Endothelial cell of umbilical vein (primary cell): ENCODE data around the gene MCEMP1. TPM values are rescaled to one million over a fixed set of nuclear protein-coding genes. Genes with fewer than 3 reads are reported as not detected.

Source experiments
- BruUV-seq: library from RNA; stranded (reverse); fragments of 400-500 nt; replicated peaks from 2 replicates; lab custom pipeline; 2021; lab: Mats Ljungman, UMichigan
- CTCF ChIA-PET: fragments of 300-600, 350-600 bp; sonication (Branson Sonifier 250); formaldehyde crosslinking; loops from one replicate; lab custom pipeline; 2021; ENCODE audit warnings: antibody characterized with exemption, inconsistent platforms; lab: Charles Lee
- POLR2A ChIA-PET: fragments of 300-600, 350-600 bp; sonication (Branson Sonifier 250); formaldehyde crosslinking; loops from one replicate; lab custom pipeline; 2021; ENCODE audit warnings: antibody characterized with exemption, inconsistent platforms; lab: Charles Lee
- DNase-seq: peaks from one replicate; pipeline ENCODE4 v3.0.0-alpha.2; 2011; ENCODE audit warnings: low read depth, low spot score
- FAIRE-seq: peaks from 2 replicates; lab custom pipeline; 2011; peaks lifted over from hg19 to GRCh38; lab: Jason Lieb, UNC
- H2AFZ ChIP-seq: 2 replicates; pipeline ENCODE4 v1.6.0; 2012; ENCODE audit warnings: low read depth, low read length, control low read depth, inconsistent platforms
- H3K27ac ChIP-seq: 2 replicates; pipeline ENCODE4 v1.5.1; 2011; ENCODE audit warnings: low read depth, mild to moderate bottlenecking, control low read depth, low read length, moderate library complexity; ENCODE audit not compliant: insufficient read depth
- H3K27me3 ChIP-seq, 2 experiments: 2 replicates each; pipeline versions ENCODE4 v1.6.0 to v1.6.1; 2011; ENCODE audit warnings: low read length in 2 of 2, mixed read lengths in 1 of 2; ENCODE audit not compliant: control insufficient read depth in 2 of 2, insufficient read depth in 2 of 2
- H3K36me3 ChIP-seq, 2 experiments: 2 replicates in 1 of 2; 3 replicates in 1 of 2; pipeline ENCODE4 v1.5.1; 2011; ENCODE audit warnings: low read length in 2 of 2, mild to moderate bottlenecking in 1 of 2, moderate library complexity in 1 of 2; ENCODE audit not compliant: control insufficient read depth in 2 of 2, insufficient read depth in 2 of 2; ENCODE audit errors: extremely low read depth in 1 of 2
- H3K4me1 ChIP-seq: 3 replicates; pipeline ENCODE4 v1.5.1; 2011; ENCODE audit warnings: mild to moderate bottlenecking, low read length; ENCODE audit not compliant: control insufficient read depth, insufficient read depth; ENCODE audit errors: extremely low read depth
- H3K4me2 ChIP-seq: 2 replicates; pipeline ENCODE4 v1.6.1; 2011; ENCODE audit warnings: low read length, control low read depth, mixed read lengths; ENCODE audit not compliant: insufficient read depth
- H3K4me3 ChIP-seq, 3 experiments: fragments of 200-600 bp in 1 of 3; sonication (generic), shearing (Covaris generic) in 1 of 3; replicated peaks in 1 of 3; 2 replicates each; pipeline ENCODE4 v1.5.1; 2011 to 2016; ENCODE audit warnings: control low read depth in 3 of 3, low read length in 3 of 3, mild to moderate bottlenecking in 2 of 3, inconsistent platforms in 1 of 3, low read depth in 1 of 3, moderate library complexity in 1 of 3; ENCODE audit not compliant: insufficient read depth in 1 of 3
- H3K79me2 ChIP-seq: 2 replicates; pipeline ENCODE4 v1.6.0; 2012; ENCODE audit warnings: low read length, inconsistent platforms; ENCODE audit not compliant: control insufficient read depth, insufficient read depth
- H3K9ac ChIP-seq: replicated peaks from 2 replicates; pipeline ENCODE3; 2011; ENCODE audit warnings: low read length, control low read depth; ENCODE audit not compliant: insufficient read depth; ENCODE audit errors: extremely low read depth
- H3K9me1 ChIP-seq: replicated peaks from 3 replicates; pipeline ENCODE4 v1.6.0; 2011; ENCODE audit warnings: mild to moderate bottlenecking, low read length; ENCODE audit not compliant: control insufficient read depth, insufficient read depth; ENCODE audit errors: extremely low read depth
- H3K9me3 ChIP-seq: replicated peaks from 2 replicates; pipeline ENCODE4 v1.5.1; 2012; ENCODE audit warnings: low read length, inconsistent platforms; ENCODE audit not compliant: control insufficient read depth, insufficient read depth
- H4K20me1 ChIP-seq: replicated peaks from 2 replicates; pipeline ENCODE3; 2011; ENCODE audit warnings: mild to moderate bottlenecking, low read length; ENCODE audit not compliant: control insufficient read depth, insufficient read depth; ENCODE audit errors: extremely low read depth
- CTCF ChIP-seq, 2 donors: IDR thresholded peaks; 1 replicate in 1 of 2; 2 replicates in 1 of 2; pipeline ENCODE4 v1.5.1; 2011; ENCODE audit warnings: low read length in 2 of 2, mild to moderate bottlenecking in 2 of 2, moderate library complexity in 2 of 2, control low read depth in 1 of 2, inconsistent platforms in 1 of 2, low read depth in 1 of 2; ENCODE audit not compliant: insufficient read depth in 1 of 2; ENCODE audit errors: extremely low read depth in 1 of 2
- EZH2 ChIP-seq: IDR thresholded peaks from 2 replicates; pipeline ENCODE4 v1.6.1; 2012; ENCODE audit warnings: borderline replicate concordance, low read depth, mild to moderate bottlenecking, moderate library complexity, low read length, inconsistent platforms; ENCODE audit not compliant: severe bottlenecking
- FOS ChIP-seq: IDR thresholded peaks from 2 replicates; pipeline ENCODE4 v1.6.1; 2011; ENCODE audit warnings: mild to moderate bottlenecking, low read length, moderate library complexity, borderline replicate concordance; ENCODE audit not compliant: insufficient read depth
- GATA2 ChIP-seq: IDR thresholded peaks from 2 replicates; pipeline ENCODE4 v1.7.0; 2011; ENCODE audit warnings: low read depth, mild to moderate bottlenecking, moderate library complexity, mixed read lengths, low read length; ENCODE audit not compliant: insufficient read length, insufficient read depth
- MAX ChIP-seq: IDR thresholded peaks from 2 replicates; pipeline ENCODE4 v1.6.1; 2011; ENCODE audit not compliant: insufficient read depth, insufficient read length
- MYC ChIP-seq: IDR thresholded peaks from one replicate; pipeline ENCODE4 v1.6.1; 2011; ENCODE audit warnings: mild to moderate bottlenecking, low read depth, low read length
- POLR2A ChIP-seq: IDR thresholded peaks from 2 replicates; pipeline ENCODE4 v1.6.1; 2012; ENCODE audit warnings: low read depth, mild to moderate bottlenecking, control low read depth, low read length
- POLR2AphosphoS5 ChIP-seq: IDR thresholded peaks from 2 replicates; pipeline ENCODE4 v1.6.1; 2012; ENCODE audit warnings: low read depth, mild to moderate bottlenecking, control low read depth, low read length, moderate library complexity; ENCODE audit not compliant: insufficient read depth
- dilution Hi-C: fragments of 300-500 bp; cut with MboI; formaldehyde crosslinking; loops from one replicate; pipeline ENCODE4 v1.15.0; 2019; ENCODE audit warnings: low sequenced_read_pairs; ENCODE audit not compliant: extremely low pct_ligation_motif_present
- intact Hi-C: fragments of 100-400 bp; cut with micrococcal nuclease; formaldehyde crosslinking; loops from one replicate; pipeline ENCODE4 v1.10.0; 2022
- polyA plus RNA-seq, 4 experiments: library from polyadenylated mRNA; depleted of rRNA in 3 of 4; stranded (reverse) in 3 of 4; unstranded in 1 of 4; fragments of >200 nt; gene quantifications; 2 replicates each; pipeline versions ENCODE4 v1.2.1 to v1.2.3, GENCODE V29; 2011 to 2012; ENCODE audit warnings: missing spikeins in 1 of 4
- total RNA-seq: library from RNA; stranded (reverse); gene quantifications from 2 replicates; pipeline ENCODE4 v1.2.3, GENCODE V29; 2021

The MCEMP1 gene
- total and polyA plus RNA-seq, 2 donors (not counting 3 experiments of a cell fraction or from before 2014, with no cell fraction given) = not detected

GRCh38 chr19:7652061-7652641 lies 24.7 kb upstream of the MCEMP1 start:
- POLR2A ChIA-PET = no interaction called here
- CTCF ChIA-PET = interaction anchor here (0.7 to 5.1 kb wide), 10 partner anchors 9 to 298 kb away, joined by 3 to 49 read pairs (median 7); partner anchors contain the start of gene TRAPPC5
- peak; percentile 79 for DNase-seq

More at GRCh38 chr19:7652061-7652641, 24.7 kb upstream of the MCEMP1 start:
- FAIRE-seq = peak; percentile 85
- Histone ChIP-seq H3K27ac (no peak overlapping the region), H3K36me3 (no peaks in the 10 kb centered on the region), H3K4me1 (peaks cover 14% of the 10 kb centered on the region), H3K9me3 (no peaks in the 10 kb centered on the region), H3K4me3 (peak overlapping the region in 1 of 3 experiments; percentile 62), H3K27me3 (peaks cover 0 to 2% of the 10 kb centered on the region in 2 experiments), H3K9ac (no peak overlapping the region), H3K9me1 (no peaks in the 10 kb centered on the region), H2AFZ (peak overlapping the region; percentile 99), H4K20me1 (no peaks in the 10 kb centered on the region), H3K79me2 (no peaks in the 10 kb centered on the region), H3K4me2 (peak overlapping the region; percentile 90)
- TF ChIP-seq GATA2 = no peak
- TF ChIP-seq EZH2 = no peak
- no peak for TF ChIP-seq POLR2A
- TF ChIP-seq POLR2AphosphoS5 = no peak
- TF ChIP-seq MAX = no peak
- peak; percentile 90 to 99 for TF ChIP-seq CTCF (IDR thresholded peaks at IDR 0.05; ENCODE audit: extremely low read depth in 1 of 2, insufficient read depth in 1 of 2, low read depth in 1 of 2, low read length in 2 of 2)
- no peak for TF ChIP-seq FOS
- TF ChIP-seq MYC = no peak
- BruUV-seq = no TSS peak
- intact Hi-C loops = loop anchor here (1.0 kb wide), 2 partner anchors 28 to 147 kb away; partner anchors contain the start of gene TRAPPC5
- dilution Hi-C loops = no loop called here
